Thoracic aorta (tissue), 2 donors: ENCODE measurements around the gene TENT5A. TPM values are rescaled to one million over a fixed set of nuclear protein-coding genes. Genes with fewer than 3 reads are reported as not detected.

Experiments
- ATAC-seq: fragments of 150-250 bp; one replicate; pipeline ENCODE4 v1.8.0; 2017; ENCODE audit warnings: low read depth; ENCODE audit not compliant: insufficient number of reproducible peaks, low FRiP score
- DNase-seq: peaks from one replicate; pipeline ENCODE4 v3.0.0-alpha.2; 2020; ENCODE audit warnings: low spot score
- H3K27ac ChIP-seq, 2 donors: fragments of 200-600 bp; sonication (generic); 1 replicate in 1 of 2; 2 replicates in 1 of 2; pipeline ENCODE4 v1.5.1; 2016; ENCODE audit warnings: mild to moderate bottlenecking in 2 of 2, moderate library complexity in 2 of 2
- H3K27me3 ChIP-seq: fragments of 200-600 bp; sonication (generic); replicated peaks from 2 replicates; pipeline ENCODE4 v1.6.0; 2016; ENCODE audit warnings: mild to moderate bottlenecking; ENCODE audit not compliant: insufficient read depth
- H3K36me3 ChIP-seq: fragments of 200-600 bp; sonication (generic); one replicate; pipeline ENCODE4 v1.5.1; 2016
- H3K4me1 ChIP-seq, 2 donors: fragments of 200-600 bp; sonication (generic); 1 replicate in 1 of 2; 2 replicates in 1 of 2; pipeline versions ENCODE4 v1.5.1 to v1.6.0; 2016; ENCODE audit warnings: low read depth in 2 of 2, mild to moderate bottlenecking in 1 of 2; ENCODE audit not compliant: control insufficient read depth in 1 of 2
- H3K4me3 ChIP-seq: fragments of 200-600 bp; sonication (generic); 2 replicates; pipeline ENCODE4 v1.5.1; 2016; ENCODE audit warnings: mild to moderate bottlenecking
- H3K9me3 ChIP-seq: fragments of 200-600 bp; sonication (generic); 2 replicates; pipeline ENCODE4 v1.5.1; 2016
- total RNA-seq, 2 donors: library from RNA; depleted of rRNA; stranded (reverse); fragments of >200 nt; gene quantifications; one replicate each; pipeline versions ENCODE4 v1.1.0 to v1.2.3, GENCODE V29; 2016
- TF ChIP-seq, protein P1 (sequence below): fragments of 200-600 bp; sonication (generic); IDR thresholded peaks from one replicate; pipeline ENCODE4 v1.5.1; 2019; ENCODE audit warnings: antibody characterized with exemption

TENT5A gene
- total RNA-seq, 2 donors from 2014 or later: 40.5 to 53.2 TPM

DNA sequence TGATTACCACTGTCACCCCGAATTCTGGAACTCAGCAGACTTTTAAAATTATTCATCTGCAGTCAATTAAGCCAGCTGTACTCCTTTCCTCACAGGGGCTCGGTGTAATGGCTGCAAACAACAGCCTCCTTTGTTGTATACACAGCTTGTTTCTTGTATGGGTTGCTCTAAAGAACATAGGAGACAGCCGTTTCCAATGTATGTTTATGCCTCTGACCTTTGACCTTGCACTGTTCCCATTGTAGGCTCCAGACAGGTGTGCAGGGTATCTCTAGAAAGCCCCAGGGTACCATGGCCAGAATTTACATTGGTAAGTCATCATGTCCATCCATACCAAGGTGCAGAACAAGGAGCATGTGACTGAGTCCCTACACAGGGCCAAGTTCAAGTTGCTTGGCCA is 11.5 kb upstream of the TENT5A start:
- Histone ChIP-seq H3K27me3 (no peaks in the 10 kb centered on the region), H3K27ac (no peak overlapping the region), H3K36me3 (no peaks in the 10 kb centered on the region), H3K4me1 (peaks cover 5 to 17% of the 10 kb centered on the region in 2 donors), H3K4me3 (no peak overlapping the region), H3K9me3 (no peaks in the 10 kb centered on the region)
- TF ChIP-seq, protein P1, sequence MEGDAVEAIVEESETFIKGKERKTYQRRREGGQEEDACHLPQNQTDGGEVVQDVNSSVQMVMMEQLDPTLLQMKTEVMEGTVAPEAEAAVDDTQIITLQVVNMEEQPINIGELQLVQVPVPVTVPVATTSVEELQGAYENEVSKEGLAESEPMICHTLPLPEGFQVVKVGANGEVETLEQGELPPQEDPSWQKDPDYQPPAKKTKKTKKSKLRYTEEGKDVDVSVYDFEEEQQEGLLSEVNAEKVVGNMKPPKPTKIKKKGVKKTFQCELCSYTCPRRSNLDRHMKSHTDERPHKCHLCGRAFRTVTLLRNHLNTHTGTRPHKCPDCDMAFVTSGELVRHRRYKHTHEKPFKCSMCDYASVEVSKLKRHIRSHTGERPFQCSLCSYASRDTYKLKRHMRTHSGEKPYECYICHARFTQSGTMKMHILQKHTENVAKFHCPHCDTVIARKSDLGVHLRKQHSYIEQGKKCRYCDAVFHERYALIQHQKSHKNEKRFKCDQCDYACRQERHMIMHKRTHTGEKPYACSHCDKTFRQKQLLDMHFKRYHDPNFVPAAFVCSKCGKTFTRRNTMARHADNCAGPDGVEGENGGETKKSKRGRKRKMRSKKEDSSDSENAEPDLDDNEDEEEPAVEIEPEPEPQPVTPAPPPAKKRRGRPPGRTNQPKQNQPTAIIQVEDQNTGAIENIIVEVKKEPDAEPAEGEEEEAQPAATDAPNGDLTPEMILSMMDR: no peak
- DNase-seq: no peak
- ATAC-seq: no peak

DNA sequence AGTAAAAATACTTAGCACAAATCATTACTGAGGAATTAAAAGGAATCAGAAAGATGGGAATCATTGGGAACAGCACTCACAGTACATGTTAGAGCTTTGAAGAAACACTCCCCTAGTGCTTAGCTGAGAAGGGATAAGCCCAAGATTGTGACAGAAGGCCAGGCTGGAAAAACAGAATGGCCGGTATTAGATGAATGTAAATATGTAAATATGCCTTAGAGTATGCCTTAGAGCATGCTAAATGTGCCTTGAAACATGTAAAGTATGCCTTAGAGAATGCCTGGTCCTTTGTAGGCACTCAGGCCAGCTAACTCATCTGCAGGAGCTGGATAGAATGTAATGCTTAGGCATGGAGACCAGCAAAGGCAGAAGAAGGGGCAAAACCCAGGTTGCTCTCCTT is 10.6 kb upstream of the TENT5A start:
- Histone ChIP-seq H3K36me3 (no peaks in the 10 kb centered on the region), H3K27ac (no peak overlapping the region), H3K4me3 (no peak overlapping the region), H3K4me1 (peaks cover 5 to 17% of the 10 kb centered on the region in 2 donors), H3K9me3 (no peaks in the 10 kb centered on the region), H3K27me3 (no peaks in the 10 kb centered on the region)
- ATAC-seq (no peak), DNase-seq (no peak)
- TF ChIP-seq, protein P1: no peak

DNA sequence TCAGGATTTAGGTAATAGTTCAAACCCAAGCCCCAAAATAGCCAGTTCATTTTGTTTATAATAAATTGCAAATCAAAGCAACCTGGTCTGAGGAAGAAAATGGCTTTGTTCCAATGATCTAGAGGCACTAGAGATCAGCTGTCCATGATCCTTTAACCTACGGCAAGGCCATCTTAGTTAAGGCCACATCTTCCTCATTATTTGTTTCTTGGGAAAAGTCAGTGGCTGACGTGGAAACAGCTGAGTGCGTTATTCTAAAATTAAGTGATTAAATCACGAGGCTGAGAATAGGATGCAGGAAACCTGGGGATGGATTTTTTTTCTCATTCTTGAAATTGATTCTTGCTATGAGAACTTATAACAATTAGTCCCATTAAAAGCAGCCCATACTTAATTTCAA is 10.1 kb upstream of the TENT5A start:
- Histone ChIP-seq H3K9me3 (no peaks in the 10 kb centered on the region), H3K4me3 (no peak overlapping the region), H3K27me3 (no peaks in the 10 kb centered on the region), H3K27ac (no peak overlapping the region), H3K36me3 (no peaks in the 10 kb centered on the region), H3K4me1 (peaks cover 5 to 16% of the 10 kb centered on the region in 2 donors)
- TF ChIP-seq, protein P1: no peak
- DNase-seq (no peak), ATAC-seq (no peak)

DNA sequence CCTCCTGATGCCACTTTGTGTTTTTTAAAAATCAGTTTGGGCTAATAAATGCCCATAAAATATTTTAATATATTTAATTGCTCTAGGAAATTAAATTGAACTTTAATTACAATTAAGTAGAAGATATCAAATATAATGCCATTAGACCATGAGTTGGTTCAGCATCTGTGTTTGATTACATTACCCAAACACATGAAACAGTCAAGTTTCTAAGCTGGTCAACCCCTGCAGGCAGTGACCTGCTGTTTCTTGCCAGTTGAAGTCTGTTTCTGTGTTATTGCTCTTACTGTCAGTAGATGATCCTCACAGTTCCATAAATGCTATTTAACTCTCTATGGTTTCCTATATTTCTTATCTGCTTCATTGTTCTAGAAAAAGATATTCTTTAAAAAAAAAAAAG is 9.7 kb upstream of the TENT5A start:
- H3K4me3 ChIP-seq: no peak overlapping the region
- ATAC-seq (no peak), DNase-seq (no peak)
- no peak overlapping the region for H3K27ac ChIP-seq
- peaks cover 3 to 11% of the 10 kb centered on the region in 2 donors for H3K4me1 ChIP-seq
- TF ChIP-seq, protein P1: no peak
- H3K36me3 ChIP-seq: no peaks in the 10 kb centered on the region
- no peaks in the 10 kb centered on the region for H3K27me3 ChIP-seq
- no peaks in the 10 kb centered on the region for H3K9me3 ChIP-seq

DNA sequence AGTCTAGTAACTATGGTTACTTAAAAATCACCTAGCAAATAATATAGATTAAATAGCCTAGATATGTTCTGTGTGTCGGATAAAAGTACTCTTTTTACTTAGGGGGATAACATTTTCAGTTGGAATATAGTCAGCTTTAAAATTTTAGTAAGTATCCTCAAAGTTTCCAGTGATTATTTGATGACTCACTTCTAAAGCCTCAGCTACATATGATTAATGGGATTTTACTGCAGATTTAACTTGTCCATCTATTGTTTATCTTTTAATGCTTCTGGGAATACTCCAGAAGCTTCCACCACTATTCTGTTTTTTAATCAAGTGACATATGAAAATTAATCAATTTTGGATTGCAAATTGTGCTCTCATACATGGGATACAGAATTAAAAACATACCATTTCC is 8.7 kb upstream of the TENT5A start:
- TF ChIP-seq, protein P1: no peak
- Histone ChIP-seq H3K9me3 (no peaks in the 10 kb centered on the region), H3K27ac (no peak overlapping the region), H3K27me3 (no peaks in the 10 kb centered on the region), H3K4me3 (no peak overlapping the region), H3K4me1 (peaks cover 0 to 2% of the 10 kb centered on the region in 2 donors), H3K36me3 (no peaks in the 10 kb centered on the region)
- no peak for ATAC-seq
- DNase-seq: no peak
